ENCODE results near the gene TEC.

The TEC gene

GRCh38 chr4:48193921-48194468 is 75.6 kb downstream of the TEC start:
- Histone ChIP-seq H3K36me3 (replicated peaks; ENCODE audit: insufficient read depth, low read length) (peaks cover 2% of the 10 kb centered on the region; the same call in 1 of the 2 replicates), H3K9me3 (replicated peaks; ENCODE audit: insufficient read depth, low read length) (no peaks in the 10 kb centered on the region), H3F3A (ENCODE audit: insufficient read depth, low read length) (peaks cover 63% of the 10 kb centered on the region), H3K79me2 (ENCODE audit: low read length) (peaks cover 97% of the 10 kb centered on the region), H3K9me2 (replicated peaks; ENCODE audit: insufficient read depth, low read length) (no peaks in the 10 kb centered on the region), H3K4me3 (ENCODE audit: low read length) (peak overlapping the region; percentile 86), H3K9ac (ENCODE audit: low read length) (peak overlapping the region; percentile 99), H3K27me3 (replicated peaks; ENCODE audit: insufficient read depth, low read length) (no peaks in the 10 kb centered on the region), H3K4me1 (ENCODE audit: low read length) (peaks cover 50% of the 10 kb centered on the region), H3K27ac (ENCODE audit: low read length) (peak overlapping the region; percentile 98), H4K20me1 (ENCODE audit: insufficient read depth, low read length) (peaks cover 11% of the 10 kb centered on the region; the same call in 1 of the 2 replicates), H2AFZ (ENCODE audit: low read length) (no peak overlapping the region), H3K4me2 (ENCODE audit: low read depth, low read length) (peak overlapping the region; percentile 86)
- DNase-seq = no peak
- TF ChIP-seq CTCF (IDR thresholded peaks at IDR 0.05; ENCODE audit: low read length) (no peak), EZH2 (optimal IDR thresholded peaks at IDR 0.05; ENCODE audit: low read depth, low read length) (no peak), EZH2phosphoT487 (IDR thresholded peaks at IDR 0.05; ENCODE audit: low read length) (no peak)

GRCh38 chr4:48193096-48193836 is 76.4 kb downstream of the TEC start:
- no peak overlapping the region for H2AFZ ChIP-seq (ENCODE audit: low read length)
- no peak for TF ChIP-seq EZH2 (optimal IDR thresholded peaks at IDR 0.05; ENCODE audit: low read depth, low read length)
- no peak for TF ChIP-seq EZH2phosphoT487 (IDR thresholded peaks at IDR 0.05; ENCODE audit: low read length)
- no peaks in the 10 kb centered on the region for H3K9me2 ChIP-seq (replicated peaks; ENCODE audit: insufficient read depth, low read length)
- H3K4me2 ChIP-seq (ENCODE audit: low read depth, low read length) = peak overlapping the region; percentile 86
- DNase-seq = no peak
- peak overlapping the region; percentile 98 for H3K27ac ChIP-seq (ENCODE audit: low read length)
- H3K27me3 ChIP-seq (replicated peaks; ENCODE audit: insufficient read depth, low read length) = no peaks in the 10 kb centered on the region
- H3K4me3 ChIP-seq (ENCODE audit: low read length) = peak overlapping the region; percentile 86
- H3K79me2 ChIP-seq (ENCODE audit: low read length) = peaks cover 97% of the 10 kb centered on the region
- peak overlapping the region; percentile 99 for H3K9ac ChIP-seq (ENCODE audit: low read length)
- H4K20me1 ChIP-seq (ENCODE audit: insufficient read depth, low read length) = peaks cover 15% of the 10 kb centered on the region; the same call in 1 of the 2 replicates
- peaks cover 57% of the 10 kb centered on the region for H3F3A ChIP-seq (ENCODE audit: insufficient read depth, low read length)
- H3K4me1 ChIP-seq (ENCODE audit: low read length) = peaks cover 50% of the 10 kb centered on the region
- H3K36me3 ChIP-seq (replicated peaks; ENCODE audit: insufficient read depth, low read length) = peaks cover 7% of the 10 kb centered on the region; the same call in 1 of the 2 replicates
- H3K9me3 ChIP-seq (replicated peaks; ENCODE audit: insufficient read depth, low read length) = no peaks in the 10 kb centered on the region

DNA sequence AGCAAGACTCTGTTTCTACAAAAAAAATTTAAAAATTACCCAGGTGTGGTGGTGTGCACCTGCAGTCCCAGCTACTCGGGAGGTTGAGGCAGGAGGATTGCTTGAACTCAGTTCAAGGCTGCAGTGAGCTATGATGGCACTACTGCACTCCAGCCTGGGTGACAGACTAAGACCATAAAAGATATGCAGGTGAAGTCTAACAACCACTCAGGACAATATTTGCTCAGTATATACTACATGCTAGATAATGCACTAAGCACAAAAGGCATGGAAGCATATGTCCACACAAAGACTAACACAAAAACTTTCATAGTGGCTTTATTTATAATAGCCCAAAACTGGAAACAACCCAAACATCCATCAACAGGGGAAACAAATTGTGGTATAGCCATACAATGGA is 77.9 kb downstream of the TEC start:
- TF ChIP-seq EZH2 (optimal IDR thresholded peaks at IDR 0.05; ENCODE audit: low read depth, low read length) = no peak
- Histone ChIP-seq H3K27me3 (replicated peaks; ENCODE audit: insufficient read depth, low read length) (no peaks in the 10 kb centered on the region), H3K4me3 (ENCODE audit: low read length) (peak overlapping the region; percentile 86), H3K36me3 (replicated peaks; ENCODE audit: insufficient read depth, low read length) (peaks cover 7% of the 10 kb centered on the region; the same call in 1 of the 2 replicates), H3F3A (ENCODE audit: insufficient read depth, low read length) (peaks cover 43% of the 10 kb centered on the region), H2AFZ (ENCODE audit: low read length) (no peak overlapping the region), H3K79me2 (ENCODE audit: low read length) (peaks cover 97% of the 10 kb centered on the region), H3K9me3 (replicated peaks; ENCODE audit: insufficient read depth, low read length) (no peaks in the 10 kb centered on the region), H4K20me1 (ENCODE audit: insufficient read depth, low read length) (peaks cover 24% of the 10 kb centered on the region; the same call in 1 of the 2 replicates), H3K9me2 (replicated peaks; ENCODE audit: insufficient read depth, low read length) (no peaks in the 10 kb centered on the region), H3K4me1 (ENCODE audit: low read length) (peaks cover 46% of the 10 kb centered on the region), H3K27ac (ENCODE audit: low read length) (peak overlapping the region; percentile 98; the same call in 1 of the 2 replicates), H3K9ac (ENCODE audit: low read length) (peak overlapping the region; percentile 99; the same call in 1 of the 2 replicates), H3K4me2 (ENCODE audit: low read depth, low read length) (peak overlapping the region; percentile 86)
- DNase-seq = no peak

DNA sequence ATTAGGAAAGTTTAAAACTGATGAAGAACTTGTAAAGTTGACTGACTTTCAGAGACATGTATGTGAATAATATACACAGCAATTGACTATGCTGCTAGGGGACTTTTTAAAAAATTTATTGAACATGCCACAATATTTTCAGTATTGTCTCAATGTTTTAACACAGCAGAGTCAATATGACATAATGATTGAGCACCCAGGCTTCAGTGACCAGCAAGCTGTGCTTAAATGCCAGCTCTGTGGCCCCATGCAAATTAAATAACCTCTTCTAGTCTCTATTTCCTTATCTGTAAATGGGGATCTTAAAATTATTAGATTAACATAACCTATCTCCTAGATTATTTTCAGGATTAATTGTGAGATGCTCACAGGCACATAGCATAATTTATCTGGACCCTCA is 78.8 kb downstream of the TEC start:
- no peak for TF ChIP-seq EZH2 (optimal IDR thresholded peaks at IDR 0.05; ENCODE audit: low read depth, low read length)
- TF ChIP-seq CTCF (IDR thresholded peaks at IDR 0.05; ENCODE audit: low read length) = no peak
- no peak for TF ChIP-seq EZH2phosphoT487 (IDR thresholded peaks at IDR 0.05; ENCODE audit: low read length)
- Histone ChIP-seq H3K27ac (ENCODE audit: low read length) (peak overlapping the region; percentile 58; the same call in 1 of the 2 replicates), H3K9me2 (replicated peaks; ENCODE audit: insufficient read depth, low read length) (no peaks in the 10 kb centered on the region), H3K36me3 (replicated peaks; ENCODE audit: insufficient read depth, low read length) (peaks cover 7% of the 10 kb centered on the region; the same call in 1 of the 2 replicates), H3K4me1 (ENCODE audit: low read length) (peaks cover 46% of the 10 kb centered on the region), H3K4me3 (ENCODE audit: low read length) (peak overlapping the region; percentile 42), H3K9ac (ENCODE audit: low read length) (peak overlapping the region; percentile 47), H4K20me1 (ENCODE audit: insufficient read depth, low read length) (peaks cover 24% of the 10 kb centered on the region; the same call in 1 of the 2 replicates), H3F3A (ENCODE audit: insufficient read depth, low read length) (peaks cover 35% of the 10 kb centered on the region), H3K27me3 (replicated peaks; ENCODE audit: insufficient read depth, low read length) (no peaks in the 10 kb centered on the region), H3K9me3 (replicated peaks; ENCODE audit: insufficient read depth, low read length) (no peaks in the 10 kb centered on the region), H3K4me2 (ENCODE audit: low read depth, low read length) (peak overlapping the region; percentile 86), H2AFZ (ENCODE audit: low read length) (no peak overlapping the region), H3K79me2 (ENCODE audit: low read length) (peaks cover 97% of the 10 kb centered on the region)
- no peak for DNase-seq

All from MM.1S (cell line).